Medulla oblongata (tissue), 1 donor: ENCODE measurements around the gene CACNA1C.
"Not testable (repeated sequence)": the region's sequence is repeated elsewhere in the genome, so short reads cannot be mapped to it uniquely, and the experiment has no call there.

Experiments used
- DNase-seq: peaks from one replicate; pipeline ENCODE4 v3.0.0-alpha.2; 2015; ENCODE audit errors: extremely low spot score

CACNA1C gene

DNA sequence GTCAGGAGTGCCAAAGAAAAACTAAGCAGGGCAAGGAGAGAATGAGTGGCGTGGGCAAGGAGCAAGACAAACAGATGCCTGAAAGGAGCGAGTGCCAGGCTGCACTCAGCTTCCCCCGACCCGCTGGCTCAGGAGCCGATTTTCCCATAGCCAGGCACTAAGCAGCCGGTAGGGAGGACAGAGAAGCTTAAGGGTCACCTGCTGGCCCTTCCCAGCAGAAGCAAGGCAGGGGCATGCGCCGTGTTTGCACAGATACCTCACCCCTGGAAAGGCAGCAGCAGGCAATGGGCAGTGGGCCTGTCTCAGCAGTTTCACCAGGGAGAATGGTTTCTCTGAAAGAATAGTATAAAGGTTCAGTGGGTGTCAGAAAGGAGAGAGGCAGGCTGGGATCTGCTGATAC lies 637.1 kb downstream of the CACNA1C start:
- DNase-seq, result no peak

DNA sequence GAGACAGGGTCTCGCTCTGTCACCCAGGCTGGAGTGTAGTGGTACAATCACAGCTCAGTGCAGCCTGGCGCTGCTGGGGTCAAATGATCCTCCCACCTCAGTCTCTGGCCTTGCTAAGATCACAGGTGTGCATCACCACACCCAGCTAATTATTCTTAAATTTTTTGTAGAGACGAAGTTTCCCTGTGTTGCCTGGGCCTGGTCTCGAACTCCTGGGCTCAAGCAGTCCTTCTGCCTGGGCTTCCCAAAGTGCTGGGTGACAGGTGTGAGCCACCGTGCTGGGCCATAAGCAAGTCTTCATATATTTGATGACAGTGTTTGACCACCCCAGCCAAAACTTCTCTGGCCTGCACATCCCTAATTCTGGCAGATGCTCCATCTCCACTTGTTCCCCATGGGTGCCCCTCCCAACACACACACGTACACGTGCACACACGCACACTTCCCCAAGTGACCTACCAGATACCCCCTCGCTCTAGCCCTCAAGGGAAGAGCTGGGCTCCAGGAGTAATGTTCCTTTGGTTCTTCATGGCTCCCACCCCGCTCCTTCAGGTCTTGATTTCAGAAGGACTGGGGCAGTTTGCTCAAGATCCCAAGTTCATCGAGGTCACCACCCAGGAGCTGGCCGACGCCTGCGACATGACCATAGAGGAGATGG lies 637.7 kb downstream of the CACNA1C start:
- DNase-seq, result no peak

DNA sequence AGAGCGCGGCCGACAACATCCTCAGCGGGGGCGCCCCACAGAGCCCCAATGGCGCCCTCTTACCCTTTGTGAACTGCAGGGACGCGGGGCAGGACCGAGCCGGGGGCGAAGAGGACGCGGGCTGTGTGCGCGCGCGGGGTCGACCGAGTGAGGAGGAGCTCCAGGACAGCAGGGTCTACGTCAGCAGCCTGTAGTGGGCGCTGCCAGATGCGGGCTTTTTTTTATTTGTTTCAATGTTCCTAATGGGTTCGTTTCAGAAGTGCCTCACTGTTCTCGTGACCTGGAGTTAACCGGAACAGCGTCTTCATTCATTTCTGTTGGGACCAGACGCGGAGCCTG lies 638.2 kb downstream of the CACNA1C start:
- DNase-seq, result no peak

DNA sequence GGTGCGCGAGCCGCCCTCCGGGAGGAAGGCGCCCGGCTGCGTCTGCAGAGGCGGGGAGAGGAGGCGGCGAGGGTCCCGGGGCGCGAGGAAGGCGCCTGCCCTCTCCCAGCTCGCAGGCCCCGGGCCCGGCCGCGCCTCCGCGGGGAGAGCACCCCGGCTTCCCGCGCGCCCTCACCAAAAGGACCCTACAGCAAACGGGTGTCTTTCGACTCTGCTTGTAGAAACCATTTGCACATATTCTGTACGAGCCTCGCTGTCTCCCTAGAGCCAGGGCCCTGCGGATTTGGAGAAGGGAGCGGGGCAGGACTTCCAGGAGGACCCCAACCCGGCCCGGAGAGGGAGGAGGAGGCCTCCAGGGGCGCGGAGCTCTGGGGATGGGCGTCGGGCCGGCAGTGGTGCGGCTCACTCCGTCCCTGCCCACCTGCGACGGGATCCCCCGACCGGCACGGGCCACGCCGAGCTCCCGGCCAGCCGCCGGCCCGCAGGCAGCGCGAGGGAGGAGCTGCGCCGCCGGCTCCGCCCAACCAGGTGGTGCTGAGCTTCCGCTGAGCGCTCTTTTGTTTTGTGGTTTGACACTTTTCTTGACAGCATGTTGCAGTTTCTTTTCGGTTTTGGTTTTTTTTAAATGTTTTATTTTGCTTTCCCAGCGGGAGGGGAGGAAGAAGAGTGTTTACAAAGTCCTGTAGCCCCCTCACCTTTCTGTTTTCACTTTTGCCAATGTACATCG lies 638.7 kb downstream of the CACNA1C start:
- no peak for DNase-seq

DNA sequence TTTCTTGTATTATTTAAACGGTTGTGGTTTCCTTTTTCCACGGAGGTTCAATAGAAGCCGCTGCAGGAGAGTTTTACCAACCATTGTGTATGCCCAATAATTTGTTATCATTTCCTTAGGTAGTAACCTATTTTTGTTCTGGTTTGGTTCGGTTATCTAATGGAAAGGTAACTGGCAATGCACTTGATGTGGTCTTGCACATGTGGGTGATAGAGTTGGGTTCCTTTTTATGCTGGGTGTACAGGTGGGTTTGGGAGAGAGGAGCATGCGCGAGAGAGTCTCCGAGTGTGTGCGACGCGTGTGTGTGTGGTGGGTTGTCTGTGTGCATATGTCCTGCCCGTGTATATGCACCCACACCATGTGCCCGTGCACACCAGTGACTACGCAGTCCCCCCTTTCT lies 639.3 kb downstream of the CACNA1C start:
- DNase-seq, result no peak

DNA sequence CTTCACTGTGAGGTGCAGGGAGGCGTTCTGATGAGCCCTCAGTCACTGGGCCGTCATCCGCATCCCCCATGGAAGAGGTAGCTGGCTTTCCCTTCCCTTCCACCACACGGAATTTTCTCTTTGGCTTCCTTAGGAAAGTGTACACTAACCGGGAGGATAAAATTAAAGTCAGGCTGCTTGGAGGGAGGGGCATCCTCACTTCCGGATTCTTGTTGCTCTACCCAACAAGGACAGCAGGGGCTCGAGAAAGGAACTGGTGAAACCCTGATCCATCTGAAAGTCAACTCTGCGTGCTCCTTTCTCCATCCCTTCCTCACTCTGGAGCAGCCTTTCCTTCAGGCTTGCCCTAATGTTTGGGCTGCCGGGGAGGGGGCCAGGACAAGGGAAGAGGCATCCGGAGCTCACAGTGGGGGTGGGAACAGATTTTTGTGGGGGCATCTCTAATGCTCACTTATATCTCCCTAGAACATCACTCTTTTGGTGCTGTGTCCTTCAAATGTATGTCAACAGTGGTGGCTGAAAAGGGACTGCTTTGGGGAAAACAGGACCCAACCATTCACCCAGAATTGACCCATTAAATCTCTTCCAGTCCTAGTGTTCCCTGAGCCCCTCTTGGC lies 640.6 kb downstream of the CACNA1C start:
- DNase-seq, result no peak

DNA sequence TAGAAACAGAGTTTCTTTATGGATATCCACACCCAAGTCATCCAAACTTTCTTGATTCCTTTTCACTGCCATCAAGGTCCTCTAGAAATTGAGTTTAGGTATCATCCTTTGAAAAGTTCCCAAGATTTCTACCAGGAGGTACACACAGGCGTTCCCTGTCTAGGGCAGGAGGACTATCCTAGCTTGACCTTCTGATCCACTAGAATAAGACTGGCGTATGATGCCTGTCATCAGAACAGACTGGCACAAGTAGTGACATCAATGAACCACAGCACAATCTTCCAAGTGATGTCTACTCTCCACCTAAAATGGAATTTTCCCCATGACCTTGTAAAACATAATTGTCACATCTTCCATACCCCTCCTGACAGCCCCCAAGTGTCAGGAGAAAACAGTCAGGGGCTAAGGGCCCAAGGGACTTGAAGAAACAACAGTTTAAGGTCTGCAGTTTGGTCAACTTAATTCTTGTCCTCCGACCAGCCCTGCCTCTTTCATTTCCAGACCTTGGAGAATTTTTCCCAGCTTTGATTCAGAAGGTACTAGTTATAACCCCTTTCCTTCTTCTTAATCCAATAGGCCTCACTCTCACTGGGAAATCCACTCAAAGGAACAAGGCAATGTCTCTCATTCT lies 641.3 kb downstream of the CACNA1C start:
- no peak for DNase-seq

DNA sequence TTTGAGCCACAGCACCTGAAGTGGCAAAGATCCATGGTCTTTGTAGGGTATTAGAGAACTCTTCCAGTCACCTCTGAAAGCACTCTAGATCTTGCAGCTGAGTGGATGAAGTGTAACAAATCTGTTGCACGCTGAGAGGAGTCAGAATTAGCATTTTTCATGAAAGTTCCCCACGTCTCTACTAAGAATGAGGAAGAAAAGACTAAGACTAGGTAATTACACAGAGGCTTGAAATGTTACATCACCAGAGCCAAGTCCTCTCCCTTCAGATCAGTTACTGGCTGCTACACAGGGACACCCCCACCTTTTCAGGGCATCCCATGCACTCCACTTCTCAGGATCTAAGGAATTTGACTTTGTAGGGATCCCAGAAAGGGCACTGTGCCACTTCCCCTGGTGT lies 643.3 kb downstream of the CACNA1C start:
- DNase-seq, result no peak

DNA sequence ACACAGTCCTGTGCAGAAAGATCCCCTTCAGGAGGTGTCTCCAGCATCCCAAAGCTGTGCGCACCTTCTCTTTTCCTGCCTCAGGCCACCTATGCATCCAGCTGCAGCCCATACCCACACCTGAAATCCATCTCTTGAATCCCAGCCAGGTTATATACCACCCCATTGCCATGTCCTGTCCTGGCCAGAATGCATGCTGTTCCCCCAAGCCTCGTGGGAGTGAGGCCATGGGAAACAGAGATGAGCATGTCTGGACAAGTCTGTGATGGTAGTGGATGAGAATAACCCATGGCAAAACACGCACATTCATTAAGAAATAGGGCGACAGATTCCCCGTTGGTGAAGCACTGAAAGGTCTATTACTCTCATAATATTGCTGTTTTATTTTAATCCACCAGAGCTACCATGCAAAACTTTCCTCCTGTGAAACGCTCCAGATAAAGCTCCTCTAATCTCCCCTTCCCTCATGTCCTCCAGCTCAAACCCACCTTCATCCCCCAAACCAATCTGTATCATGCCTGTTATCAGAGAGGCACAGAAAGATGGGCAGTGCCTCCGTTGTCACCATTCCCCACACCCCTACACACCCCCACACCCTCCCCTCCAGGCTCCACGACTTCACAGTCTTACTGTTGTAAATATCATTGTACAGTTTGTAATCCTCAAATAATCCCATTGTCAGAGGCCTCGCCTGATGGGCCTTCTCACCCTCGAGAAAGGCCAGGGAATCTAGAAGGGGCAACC lies 644.4 kb downstream of the CACNA1C start:
- DNase-seq, result no peak

DNA sequence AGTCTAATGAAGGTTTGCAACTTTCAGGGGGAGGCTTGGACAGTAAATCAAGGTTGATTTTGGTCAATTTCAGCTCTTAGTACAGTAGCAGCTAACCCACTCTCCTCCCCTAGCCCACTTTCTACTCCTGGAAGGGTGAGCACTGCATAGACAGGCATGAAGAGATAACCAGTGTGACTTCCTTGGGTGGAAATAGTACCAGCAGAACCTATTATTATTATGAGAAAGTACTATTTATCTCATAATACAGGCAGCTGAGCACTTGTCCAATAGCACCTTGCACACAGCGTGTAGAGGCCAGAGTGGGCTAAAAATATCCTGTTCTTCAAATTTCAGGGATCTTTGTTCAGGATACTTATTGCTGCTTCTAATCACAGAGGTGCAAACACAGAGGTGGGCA lies 645.8 kb downstream of the CACNA1C start:
- no peak for DNase-seq

DNA sequence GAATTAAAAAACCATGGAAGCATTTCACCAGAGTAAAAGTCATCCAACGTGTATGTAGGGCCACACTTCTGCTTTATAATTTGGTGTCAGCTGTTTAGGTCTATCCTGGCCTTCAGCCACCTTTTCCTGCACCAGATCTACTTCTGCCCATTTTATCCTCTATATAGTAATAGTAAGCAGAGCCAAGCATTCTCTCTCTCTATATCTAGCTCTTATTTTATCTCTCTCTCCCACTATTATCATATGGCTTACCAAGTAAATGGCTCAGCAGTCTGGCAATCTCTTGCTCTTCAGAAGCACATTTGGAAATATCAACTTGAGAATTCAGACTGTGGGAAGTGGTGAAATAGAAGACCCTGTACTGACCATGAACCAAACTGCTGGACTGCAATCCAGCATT lies 657.9 kb downstream of the CACNA1C start:
- no peak for DNase-seq

DNA sequence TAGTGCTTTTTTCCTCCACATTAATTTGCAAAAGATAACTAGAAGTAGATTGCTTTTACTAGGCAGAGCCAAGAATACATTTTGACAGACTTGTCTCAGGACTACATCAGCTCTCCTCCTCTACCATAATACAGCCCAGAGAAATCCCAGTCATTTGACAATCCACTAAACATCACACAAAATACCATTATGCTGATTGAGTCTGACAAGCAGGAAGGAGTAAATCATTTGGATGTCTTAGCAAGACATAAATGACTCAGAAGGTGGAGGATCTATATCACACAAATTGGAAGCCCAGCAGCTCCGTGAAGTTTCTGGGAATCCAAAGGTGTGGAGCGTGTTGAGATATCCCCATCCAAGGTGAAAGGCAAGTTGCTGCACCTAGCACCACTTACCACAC lies 666.6 kb downstream of the CACNA1C start:
- no peak for DNase-seq

DNA sequence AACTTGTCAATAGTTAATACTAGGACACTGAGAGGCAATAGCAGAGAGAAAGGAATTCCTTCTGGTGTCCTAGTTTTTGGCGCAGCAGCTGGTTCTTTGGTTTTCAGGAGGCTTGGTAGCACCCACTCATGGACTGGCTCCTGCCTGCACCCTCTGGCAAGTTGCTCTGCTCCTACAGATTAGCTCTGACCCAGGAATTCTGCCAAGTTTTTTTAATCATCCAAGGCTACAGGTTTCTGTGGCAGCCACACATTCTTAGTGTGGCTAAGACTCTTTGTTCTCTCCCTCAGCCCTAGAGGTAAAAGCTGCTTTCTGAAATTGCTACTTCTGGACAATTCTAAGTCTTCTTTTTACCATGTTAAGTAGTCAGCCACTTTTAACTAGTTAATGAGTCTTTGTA lies 670.0 kb downstream of the CACNA1C start:
- no peak for DNase-seq

DNA sequence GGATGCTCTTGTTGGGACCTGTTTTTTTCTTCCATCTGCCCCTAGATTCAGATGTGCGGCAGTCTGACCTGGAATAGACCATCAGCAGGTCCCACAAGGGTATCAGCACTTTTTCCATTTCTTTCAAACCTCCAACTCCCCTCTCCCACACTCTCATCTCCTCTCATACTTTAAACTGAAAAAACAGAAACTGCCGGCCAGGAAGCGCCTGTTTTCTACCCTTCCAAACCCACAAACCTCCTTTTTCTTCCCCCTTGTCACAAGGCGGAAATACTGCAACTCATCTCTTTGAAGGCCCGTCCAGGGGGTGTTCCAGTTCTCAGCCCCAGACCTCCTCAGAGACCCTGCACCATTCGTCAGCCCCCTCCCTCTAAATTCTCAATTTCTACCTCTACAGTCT lies 679.5 kb downstream of the CACNA1C start:
- DNase-seq, result no peak

DNA sequence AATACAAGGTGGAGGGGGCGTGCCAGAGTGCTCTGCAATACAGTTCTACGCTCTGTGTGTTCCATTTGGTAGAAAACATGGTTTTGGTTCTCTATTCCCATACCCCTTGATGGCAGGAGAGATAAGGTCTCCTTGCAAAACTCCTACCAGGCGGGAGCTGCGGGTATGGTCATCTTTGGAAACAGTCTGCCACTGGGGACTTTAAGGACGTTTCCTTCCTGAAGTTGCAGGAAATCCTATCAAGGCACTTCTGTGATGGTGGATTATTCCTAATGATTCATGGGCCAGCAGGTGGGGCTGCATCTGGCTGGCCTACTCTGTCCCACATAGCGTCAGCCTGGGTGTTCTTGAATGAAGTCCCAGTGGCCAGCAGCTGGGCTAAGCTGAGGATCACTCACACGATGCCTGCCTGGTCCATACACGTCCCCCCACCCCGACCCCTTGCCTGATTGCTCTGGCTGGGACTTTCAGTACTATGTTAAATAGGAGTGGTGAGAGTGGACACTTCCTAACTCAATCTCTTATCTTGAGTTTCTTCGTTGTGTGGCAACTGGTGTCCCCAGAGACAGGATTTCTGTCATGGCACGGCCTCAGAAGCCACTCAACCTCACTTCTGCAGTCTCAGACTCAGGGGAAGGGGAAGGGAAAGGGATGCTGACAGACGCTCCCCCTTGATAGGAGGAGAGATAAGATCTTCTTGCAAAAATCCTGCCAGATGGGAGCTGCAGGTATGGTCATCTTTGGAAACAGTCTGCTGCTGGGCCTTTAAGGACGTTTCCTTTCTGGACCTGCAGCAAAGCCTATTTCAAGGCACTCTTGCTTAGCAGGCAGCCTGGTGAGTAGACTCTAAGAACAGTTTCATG lies 680.9 kb downstream of the CACNA1C start:
- no peak for DNase-seq

DNA sequence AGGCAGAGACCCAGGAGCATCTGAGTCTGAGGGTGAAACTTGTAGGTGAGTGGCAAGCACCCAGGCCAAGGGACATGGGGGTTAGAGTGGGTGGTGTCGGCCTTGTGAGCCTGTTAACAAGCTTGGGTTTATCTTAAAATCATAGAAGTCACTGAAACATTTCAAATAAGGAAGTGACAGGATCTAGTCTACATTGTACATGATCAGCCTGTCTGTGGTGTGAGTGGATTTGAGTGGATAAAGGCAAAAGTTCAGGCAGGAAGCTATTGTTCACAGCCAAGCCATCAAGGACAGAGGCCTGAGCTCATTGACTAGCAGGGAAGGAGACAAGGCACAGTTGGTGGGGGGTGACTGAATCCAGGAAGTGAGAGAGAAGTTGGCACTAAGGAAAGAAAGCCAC lies 682.6 kb downstream of the CACNA1C start:
- DNase-seq, result no peak

DNA sequence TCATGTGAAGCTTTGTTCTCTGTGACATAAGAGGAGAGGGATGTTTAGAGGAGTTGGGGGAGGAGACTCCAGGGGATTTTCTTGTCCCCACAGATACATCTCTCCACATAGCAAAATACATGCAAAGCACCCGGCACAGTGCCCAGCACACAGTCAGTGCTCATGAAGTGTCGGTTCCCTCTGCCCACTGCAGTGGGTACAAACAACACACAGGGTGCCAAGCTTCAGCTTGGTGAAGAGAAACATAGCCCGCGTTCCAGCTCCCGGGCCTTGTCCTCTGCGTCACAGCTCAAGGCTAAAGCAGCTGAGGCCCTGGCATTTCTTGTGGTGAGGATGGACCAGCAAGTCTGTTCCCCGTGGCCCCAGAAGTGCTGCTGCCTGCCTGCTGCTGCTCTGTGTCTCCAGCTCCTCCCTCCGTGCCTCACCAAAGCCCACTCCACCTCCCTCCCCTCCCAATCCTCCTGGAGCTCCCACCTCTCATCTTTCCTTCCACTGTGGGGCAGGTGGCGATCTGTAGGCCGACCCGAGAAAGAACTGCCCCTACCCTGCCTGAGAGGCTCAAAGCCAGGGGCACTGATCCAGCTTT lies 685.0 kb downstream of the CACNA1C start:
- DNase-seq, result no peak

DNA sequence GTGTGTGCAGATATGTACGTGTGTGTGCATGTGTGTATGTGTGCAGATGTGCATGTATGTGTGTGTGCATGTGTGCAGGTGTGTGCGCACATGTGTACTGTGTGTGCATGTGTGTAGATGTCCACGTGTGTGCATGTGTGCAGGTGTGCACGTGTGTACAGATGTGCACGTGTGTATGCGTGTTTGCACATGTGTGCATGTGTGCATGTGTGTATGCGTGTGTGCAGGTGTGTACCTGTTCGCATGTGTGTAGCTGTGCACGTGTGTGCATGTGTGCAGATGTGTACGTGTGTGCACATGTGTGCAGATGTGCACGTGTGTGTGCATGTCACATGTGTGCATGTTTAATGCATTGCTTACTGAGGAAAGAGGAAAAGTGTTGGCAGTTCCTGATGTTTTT lies 686.3 kb downstream of the CACNA1C start:
- no peak for DNase-seq

DNA sequence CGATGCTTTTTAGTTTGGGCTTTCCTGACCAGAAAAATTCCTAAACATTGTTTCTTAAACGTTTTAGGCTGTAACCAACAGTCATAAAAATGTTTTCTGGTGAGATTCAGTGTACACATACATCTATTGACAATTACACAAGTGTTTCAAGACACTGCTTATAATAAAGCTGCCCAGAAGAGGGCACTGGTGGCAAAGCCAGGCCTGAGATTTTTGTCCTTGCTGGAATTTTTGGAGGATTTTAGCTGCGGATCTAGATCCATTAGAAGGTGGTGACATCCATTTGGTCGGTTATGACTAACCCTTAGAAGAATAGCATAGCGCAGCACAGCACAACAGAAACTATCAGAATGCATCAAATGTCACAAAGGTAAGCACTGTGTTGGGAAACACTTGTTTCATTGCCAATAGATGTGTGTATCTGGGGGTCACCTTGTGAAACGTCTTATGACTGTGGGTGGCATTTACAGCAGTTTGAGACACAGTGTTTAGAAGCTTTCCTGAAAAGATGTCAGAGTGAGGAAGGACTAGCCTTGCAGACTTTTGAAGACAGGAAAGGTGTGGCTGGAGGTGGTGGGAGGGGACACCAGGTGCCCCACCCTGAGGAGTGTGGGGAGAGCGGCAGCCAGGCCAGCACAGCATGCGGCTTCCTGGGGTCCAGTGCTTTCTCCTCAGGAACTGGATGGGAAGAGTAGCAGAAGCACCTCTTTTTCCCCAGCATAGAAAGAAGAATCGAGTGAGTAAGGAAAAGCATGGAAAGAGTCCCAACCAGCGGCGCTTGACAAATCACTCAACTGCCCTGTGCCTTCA lies 687.2 kb downstream of the CACNA1C start:
- peak; percentile 46 for DNase-seq

DNA sequence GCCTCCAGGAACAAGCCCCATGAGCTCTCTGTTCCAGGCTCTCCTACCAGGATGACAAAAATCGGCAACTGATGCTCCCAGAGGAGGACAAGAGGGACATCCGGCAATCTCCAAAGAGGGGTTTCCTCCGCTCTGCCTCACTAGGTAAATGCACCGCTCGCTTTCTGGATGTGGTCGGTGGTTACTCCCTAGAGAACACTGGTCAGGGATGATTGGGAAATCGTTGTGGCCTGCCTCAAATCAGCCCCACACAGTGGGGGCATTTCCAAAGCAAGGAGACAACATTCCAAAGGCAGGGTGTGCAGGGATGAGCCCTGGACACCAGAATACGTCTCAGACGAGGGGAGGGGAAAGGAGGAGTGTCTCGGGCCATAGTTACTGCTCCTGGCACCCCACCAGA lies 689.2 kb downstream of the CACNA1C start:
- not testable (repeated sequence) for DNase-seq
